ENCODE measurements around the gene EXOC3L1.

The EXOC3L1 gene

GRCh38 chr16:67215706-67216105 lies 25.8 kb upstream of the EXOC3L1 start:
- DNase-seq (ENCODE audit: low spot score): no peak

GRCh38 chr16:67213197-67214019 lies 23.5 kb upstream of the EXOC3L1 start:
- no peak for DNase-seq (ENCODE audit: low spot score)

DNA sequence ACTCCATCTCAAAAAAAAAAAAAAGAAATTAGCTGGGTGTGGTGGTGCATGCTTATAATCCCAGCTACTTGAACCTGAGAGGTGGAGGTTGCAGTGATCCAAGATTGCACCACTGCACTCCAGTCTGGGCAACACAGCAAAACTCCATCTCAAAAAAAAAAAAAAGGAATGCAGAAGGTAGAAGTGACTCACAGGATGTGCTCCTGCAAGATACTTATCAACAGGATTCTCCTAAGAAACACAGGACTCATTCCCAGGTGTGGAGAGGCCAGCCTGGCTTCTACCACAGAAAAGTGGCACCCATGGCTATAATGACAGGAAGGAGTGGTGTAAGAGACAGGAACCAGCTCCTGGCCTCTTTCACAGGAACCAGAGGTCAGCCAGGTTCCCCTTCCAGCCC lies 22.8 kb upstream of the EXOC3L1 start:
- DNase-seq (ENCODE audit: low spot score): no peak

DNA sequence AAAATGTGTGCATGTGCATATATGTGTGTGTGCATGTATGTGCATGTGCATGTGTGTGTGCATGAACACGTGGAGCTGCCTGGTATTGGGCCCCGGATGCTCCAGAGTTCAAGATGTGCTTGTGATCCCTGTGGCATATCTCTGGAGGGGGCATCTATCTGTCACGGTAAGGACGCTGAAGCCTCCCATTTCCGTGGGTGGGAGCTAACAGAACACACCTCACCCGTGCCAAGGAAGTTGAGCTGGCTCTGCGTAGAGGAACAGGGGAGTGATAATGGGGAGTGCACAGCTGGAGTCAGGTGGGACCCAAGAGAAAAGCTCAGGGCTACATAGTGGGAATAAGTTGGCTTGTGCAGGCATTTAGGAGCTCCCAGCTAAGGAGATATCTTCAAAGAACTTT lies 21.7 kb upstream of the EXOC3L1 start:
- no peak for DNase-seq (ENCODE audit: low spot score)

DNA sequence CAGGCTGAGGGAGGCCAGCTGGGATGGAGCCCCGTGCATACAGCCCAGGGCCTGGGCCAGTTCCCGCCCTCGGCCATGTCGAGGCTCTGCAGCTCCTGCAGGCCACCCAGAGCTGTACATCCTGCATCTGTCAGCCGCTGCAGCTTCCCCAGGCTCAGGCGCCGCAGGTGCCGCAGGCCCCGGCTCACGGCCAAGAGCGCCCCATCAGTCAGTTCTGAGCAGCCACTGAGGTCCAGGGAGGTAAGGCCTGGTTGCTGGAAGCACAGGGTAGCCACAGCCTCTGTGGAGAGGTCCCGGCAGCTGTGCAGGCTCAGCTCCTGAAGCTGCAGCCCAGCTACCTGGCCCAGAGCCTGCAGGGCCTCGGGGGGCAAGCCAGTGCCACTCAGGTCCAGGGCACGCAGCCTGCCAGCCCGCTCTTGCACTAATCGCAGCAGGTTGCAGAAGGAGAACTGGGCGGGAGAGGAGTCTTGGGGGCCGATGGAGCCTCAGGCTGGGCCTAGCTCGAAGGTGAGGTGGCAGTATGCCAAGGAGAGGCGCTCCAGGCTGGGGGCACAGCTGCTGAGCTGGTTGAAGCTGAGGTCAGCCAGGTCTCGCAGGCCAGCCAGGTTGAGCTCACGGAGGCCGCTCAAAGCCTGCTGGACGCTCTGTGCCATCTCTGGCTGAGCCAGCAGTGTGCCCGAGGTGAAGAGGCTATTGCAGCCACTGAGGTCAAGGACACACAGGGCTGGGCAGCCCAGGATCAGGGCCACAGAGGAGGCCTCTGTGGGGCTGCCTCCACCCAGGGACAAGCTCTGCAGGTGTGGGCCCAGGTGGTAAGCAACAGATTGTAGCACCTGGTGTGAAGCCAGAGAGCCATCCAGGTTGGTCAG lies 20.4 kb upstream of the EXOC3L1 start:
- no peak for DNase-seq (ENCODE audit: low spot score)

GRCh38 chr16:67209565-67209964 lies 19.6 kb upstream of the EXOC3L1 start:
- DNase-seq (ENCODE audit: low spot score): no peak

DNA sequence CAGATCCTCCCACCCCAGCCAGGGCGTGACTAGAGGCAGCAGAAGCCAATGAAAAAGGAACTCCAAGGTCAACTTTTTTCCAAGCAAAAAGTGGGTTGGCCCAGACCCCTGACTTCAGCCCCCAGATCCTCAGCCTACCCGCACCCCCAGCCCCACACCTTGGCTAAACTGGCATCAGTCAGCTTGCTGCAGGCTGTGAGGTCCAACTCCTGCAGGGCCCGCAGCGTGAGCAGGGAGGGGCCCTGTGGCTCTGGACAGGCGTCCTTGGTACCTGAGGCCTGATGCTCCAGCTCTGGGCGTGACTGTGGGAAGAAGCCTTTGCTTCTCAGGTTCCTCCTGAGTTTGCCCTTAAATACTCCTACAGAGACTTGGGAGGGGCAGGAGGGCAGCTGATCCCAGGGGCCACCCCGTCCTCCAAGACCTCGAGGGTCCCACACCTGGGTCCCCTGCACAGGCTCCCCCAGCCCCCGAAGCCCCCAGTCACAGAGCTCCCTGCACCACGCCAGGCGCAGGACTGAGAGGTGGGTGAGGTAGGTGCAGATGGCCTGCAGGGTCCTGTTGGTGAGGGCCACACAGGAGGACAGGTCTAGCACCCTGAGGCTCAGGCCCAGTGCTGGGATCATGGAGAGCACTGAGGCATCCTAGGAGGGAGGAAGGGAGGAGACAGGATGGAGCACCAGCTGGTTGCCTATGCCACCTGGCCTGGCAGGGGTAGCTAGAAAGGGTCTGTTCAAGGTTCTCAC lies 18.4 kb upstream of the EXOC3L1 start:
- DNase-seq (ENCODE audit: low spot score): no peak

DNA sequence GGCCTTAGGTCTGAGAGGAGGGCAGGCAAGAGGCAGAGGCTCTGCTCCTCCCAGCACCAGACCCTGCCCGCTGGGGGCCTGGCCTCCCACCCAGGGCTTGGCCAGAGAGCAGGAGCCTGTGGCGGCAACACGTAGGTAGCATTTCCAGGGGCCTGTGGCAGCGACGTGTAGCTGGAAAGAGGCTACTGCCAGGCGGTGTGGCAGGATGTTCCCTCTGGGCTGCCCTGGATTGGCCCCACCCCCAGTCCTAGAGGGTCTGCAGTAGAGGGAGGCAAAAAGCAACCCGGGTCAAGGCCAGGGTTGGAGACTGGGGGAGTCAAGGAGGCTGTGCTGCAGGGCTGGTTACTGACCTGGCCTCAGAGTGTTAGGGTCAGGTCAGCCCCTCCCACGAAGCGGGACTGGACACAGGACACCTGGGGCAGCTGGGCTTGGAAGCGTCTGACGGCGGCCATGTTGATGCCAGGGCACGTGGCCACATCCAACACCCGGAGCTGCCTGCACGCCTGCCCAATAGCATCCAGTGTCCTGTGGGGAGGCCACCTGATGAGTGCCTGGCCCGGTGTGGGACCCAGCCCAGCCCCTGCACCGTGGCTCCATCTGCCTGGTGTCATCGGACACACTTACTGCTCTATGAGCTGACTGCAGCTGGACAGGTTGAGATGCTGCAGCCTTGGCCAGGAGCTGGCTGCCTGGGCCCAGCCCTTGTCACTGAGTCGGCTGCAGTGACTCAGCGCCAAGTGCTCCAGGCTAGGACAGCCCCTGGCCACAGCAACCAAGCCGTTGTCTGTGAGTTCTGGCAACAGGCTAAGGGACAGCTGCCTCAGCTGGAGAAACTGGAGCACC lies 17.5 kb upstream of the EXOC3L1 start:
- DNase-seq (ENCODE audit: low spot score): no peak

GRCh38 chr16:67206838-67207248 lies 16.9 kb upstream of the EXOC3L1 start:
- DNase-seq (ENCODE audit: low spot score): no peak

- no peak for DNase-seq (ENCODE audit: low spot score)
These were observed 16.3 kb upstream of the EXOC3L1 start for GRCh38 chr16:67206129-67206837.

- DNase-seq (ENCODE audit: low spot score): no peak
These were observed 14.1 kb upstream of the EXOC3L1 start for GRCh38 chr16:67204076-67204475.

GRCh38 chr16:67202956-67203493 lies 13.1 kb upstream of the EXOC3L1 start:
- DNase-seq (ENCODE audit: low spot score): no peak

DNA sequence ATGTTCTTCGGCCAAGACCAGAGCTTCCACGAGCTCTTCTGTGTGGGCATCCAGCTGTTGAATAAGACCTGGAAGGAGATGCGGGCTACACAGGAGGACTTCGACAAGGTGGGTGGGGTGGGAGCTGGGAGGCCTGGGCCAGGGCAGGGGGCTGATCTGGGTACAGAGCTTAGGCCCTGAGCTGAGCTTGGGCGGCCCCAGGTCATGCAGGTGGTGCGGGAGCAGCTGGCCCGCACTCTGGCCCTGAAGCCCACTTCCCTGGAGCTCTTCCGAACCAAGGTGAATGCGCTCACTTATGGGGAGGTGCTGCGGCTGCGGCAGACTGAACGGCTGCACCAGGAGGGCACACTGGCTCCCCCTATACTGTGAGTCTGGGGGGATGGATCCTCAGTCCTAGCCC lies 12.5 kb upstream of the EXOC3L1 start:
- DNase-seq (ENCODE audit: low spot score): no peak

DNA sequence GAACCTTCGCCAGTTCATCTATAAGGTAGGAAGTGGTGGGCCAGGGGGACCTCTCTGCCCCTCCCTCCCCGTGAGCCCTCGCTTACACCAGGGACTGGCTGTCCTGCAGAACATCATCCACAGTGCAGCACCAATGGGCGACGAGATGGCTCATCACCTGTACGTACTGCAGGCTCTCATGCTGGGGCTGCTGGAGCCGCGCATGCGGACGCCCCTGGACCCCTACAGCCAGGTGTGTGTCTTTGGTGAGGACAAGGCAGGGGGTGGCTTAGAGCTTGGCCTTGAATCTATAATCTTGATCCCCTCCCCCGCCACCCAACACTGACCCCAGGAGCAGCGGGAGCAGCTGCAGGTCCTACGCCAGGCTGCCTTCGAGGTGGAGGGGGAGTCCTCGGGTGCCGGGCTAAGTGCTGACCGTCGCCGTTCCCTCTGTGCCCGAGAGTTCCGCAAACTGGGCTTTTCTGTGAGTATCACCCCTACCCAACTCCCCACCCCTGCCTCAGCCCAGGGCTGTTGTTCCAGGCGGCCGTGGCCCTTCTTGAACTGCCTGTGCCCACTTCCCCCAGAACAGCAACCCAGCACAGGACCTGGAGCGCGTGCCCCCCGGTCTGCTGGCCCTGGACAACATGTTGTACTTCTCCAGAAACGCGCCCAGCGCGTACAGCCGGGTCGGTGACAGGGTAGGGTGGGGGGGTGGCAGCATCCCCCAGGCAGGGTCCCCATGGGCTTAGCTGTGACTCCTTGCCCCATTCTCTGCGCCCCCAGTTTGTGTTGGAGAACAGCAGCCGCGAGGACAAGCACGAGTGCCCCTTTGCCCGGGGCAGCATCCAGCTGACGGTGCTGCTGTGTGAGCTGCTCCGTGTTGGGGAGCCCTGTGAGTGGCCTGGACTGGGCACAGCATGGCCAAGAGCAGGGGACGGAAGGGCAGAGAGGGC lies 11.7 kb upstream of the EXOC3L1 start:
- no peak for DNase-seq (ENCODE audit: low spot score)

- DNase-seq (ENCODE audit: low spot score): no peak
These were observed 10.6 kb upstream of the EXOC3L1 start for GRCh38 chr16:67200491-67200890.

- no peak for DNase-seq (ENCODE audit: low spot score)
These were observed 9.9 kb upstream of the EXOC3L1 start for GRCh38 chr16:67199808-67200198.

DNA sequence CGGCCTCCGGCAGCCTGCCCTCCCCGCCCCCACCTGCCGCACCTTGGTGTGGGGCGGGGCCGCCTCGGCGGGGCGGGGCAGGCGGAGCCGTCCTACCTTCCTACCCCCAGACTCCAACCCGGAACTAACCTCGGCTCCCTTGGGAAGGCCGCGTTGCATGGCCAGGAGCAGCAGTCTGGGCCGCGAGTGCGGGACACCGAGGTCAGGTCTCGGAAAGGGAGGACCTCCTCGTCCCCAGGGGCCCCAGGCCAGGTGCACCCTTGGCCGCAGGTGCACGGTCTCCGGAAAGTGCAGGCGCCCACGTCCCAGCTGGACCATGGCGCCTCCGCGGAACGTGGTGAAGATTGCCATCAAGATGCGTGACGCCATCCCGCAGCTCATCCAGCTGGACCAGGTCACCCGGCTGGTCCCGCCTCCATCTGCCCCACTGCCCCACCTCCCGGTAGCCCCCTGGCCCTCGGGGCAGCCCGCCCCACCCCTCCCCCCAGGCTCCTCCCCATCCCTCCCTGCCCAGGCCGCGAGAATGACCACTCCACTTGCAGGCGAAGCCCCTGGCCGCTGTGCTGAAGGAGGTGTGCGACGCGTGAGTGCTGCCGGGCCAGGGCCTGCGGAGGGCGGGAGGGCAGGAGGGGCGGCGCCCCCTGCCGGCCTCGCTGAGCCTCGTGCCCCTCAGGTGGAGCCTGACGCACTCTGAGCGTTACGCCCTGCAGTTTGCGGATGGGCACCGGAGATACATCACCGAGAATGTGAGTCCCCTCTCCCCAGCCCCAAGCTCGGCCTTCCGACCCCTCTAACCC lies 9.3 kb upstream of the EXOC3L1 start, which contains the start of gene ELMO3:
Gene ELMO3 (plus strand): TSS at position 121 of the 797 bp plus-strand sequence. CDS start 196 bp downstream, at position 317.
- DNase-seq (ENCODE audit: low spot score): no peak

GRCh38 chr16:67198238-67198734 lies 8.3 kb upstream of the EXOC3L1 start:
- no peak for DNase-seq (ENCODE audit: low spot score)

Measured in COLO829 (cell line).